MCF 10A (cell line): ENCODE data around the gene SNX21. TPM values are rescaled to one million over a fixed set of nuclear protein-coding genes. Genes with fewer than 3 reads are reported as not detected.
A peak's percentile ranks its signal among the peaks of the same experiment; 100 is the strongest.

Source experiments
- BruUV-seq: library from RNA; stranded (reverse); fragments of 400-500 nt; replicated peaks from 2 replicates; lab custom pipeline; 2021; lab: Mats Ljungman, UMichigan
- CTCF ChIA-PET: fragments of 300-600 bp; sonication (Branson Sonifier 250); formaldehyde crosslinking; extraction: SDS; loops from one replicate; lab custom pipeline; 2021; ENCODE audit warnings: antibody characterized with exemption, inconsistent platforms; lab: Yijun Ruan, JAX
- POLR2A ChIA-PET: fragments of 300-600, 350-650 bp; sonication (Branson Sonifier 250); formaldehyde crosslinking; extraction: SDS; loops from one replicate; lab custom pipeline; 2020; ENCODE audit warnings: antibody characterized with exemption, inconsistent platforms; lab: Yijun Ruan, JAX
- DNase-seq: peaks from one replicate; pipeline ENCODE4 v3.0.0-alpha.2; 2018; ENCODE audit not compliant: unreplicated experiment
- H3K27ac Mint-ChIP-seq: one replicate; pipeline ENCODE4 v1.8.0; 2022; ENCODE audit warnings: mild to moderate bottlenecking, low read depth, mixed read lengths; ENCODE audit not compliant: unreplicated experiment
- H3K27me3 Mint-ChIP-seq: one replicate; pipeline ENCODE4 v1.8.0; 2022; ENCODE audit warnings: mixed read lengths; ENCODE audit not compliant: insufficient read depth, unreplicated experiment
- H3K36me3 Mint-ChIP-seq: one replicate; pipeline ENCODE4 v1.8.0; 2022; ENCODE audit warnings: mild to moderate bottlenecking, moderate library complexity, mixed read lengths; ENCODE audit not compliant: insufficient read depth, unreplicated experiment
- H3K4me1 Mint-ChIP-seq: one replicate; pipeline ENCODE4 v1.8.0; 2022; ENCODE audit warnings: mixed read lengths; ENCODE audit not compliant: insufficient read depth, unreplicated experiment
- H3K4me3 Mint-ChIP-seq: one replicate; pipeline ENCODE4 v1.8.0; 2022; ENCODE audit warnings: mild to moderate bottlenecking, moderate library complexity, mixed read lengths; ENCODE audit not compliant: unreplicated experiment
- H3K9me3 Mint-ChIP-seq: one replicate; pipeline ENCODE4 v1.8.0; 2022; ENCODE audit warnings: mixed read lengths; ENCODE audit not compliant: unreplicated experiment
- intact Hi-C: fragments of 100-400 bp; cut with micrococcal nuclease; formaldehyde crosslinking; loops from 2 replicates; pipeline ENCODE4 v1.14.1; 2022
- total RNA-seq: library from RNA; stranded (reverse); gene quantifications from 2 replicates; pipeline ENCODE4 v1.2.3, GENCODE V29; 2022
- TF ChIP-seq, protein P1 (sequence below): fragments of 200-600 bp; IDR thresholded peaks from one replicate; pipeline ENCODE4 v1.8.0; 2022; ENCODE audit warnings: antibody characterized with exemption, mild to moderate bottlenecking; ENCODE audit not compliant: unreplicated experiment

SNX21 gene
- total RNA-seq, 1 experiment from 2014 or later, result 8.5 TPM

DNA sequence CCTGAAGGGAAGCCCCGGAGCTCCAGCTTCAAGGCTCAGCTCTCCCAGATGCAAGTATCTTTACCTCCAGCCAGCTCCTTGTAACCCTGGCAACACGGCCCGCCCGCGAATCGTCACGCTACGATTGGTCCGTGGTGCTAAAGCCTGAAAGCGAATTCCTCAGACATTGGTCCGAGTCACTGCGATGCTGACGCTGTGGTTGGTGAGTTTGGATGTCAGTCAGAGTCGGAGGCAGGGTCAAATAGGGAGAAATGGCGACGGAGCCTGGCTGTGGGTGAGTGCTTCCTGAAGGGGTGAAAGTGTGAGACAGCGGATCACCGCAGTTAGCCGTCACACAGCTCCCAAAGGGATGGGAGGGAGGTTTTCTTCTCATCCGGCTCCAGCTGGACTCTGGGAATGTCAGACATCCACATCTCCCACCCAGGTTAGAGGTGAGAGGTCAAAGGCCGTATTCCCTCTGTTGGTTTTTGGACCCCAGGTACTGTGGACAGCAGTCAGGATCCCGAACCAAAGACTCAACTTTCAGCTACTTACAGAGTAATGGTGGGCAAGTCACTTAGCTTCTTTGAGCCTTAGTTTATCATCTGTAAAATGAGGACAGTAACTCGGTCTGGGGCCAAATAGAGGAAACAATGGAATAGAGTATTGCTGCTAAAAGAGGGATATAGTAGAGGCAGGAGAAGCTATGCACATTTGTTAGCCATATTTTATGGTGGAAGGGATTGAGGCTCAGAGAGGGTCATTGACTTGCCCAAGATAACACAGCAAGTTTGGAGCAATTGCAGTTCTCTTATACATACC is 47.6 kb downstream of the SNX21 start, which contains the start of gene ZSWIM1:
Gene ZSWIM1 (plus strand): TSS at position 240 of the 801 bp plus-strand sequence. CDS start 1,366 bp downstream, outside the sequence.
- ChIA-PET POLR2A (interaction anchor here (0.5 to 4.8 kb wide), 32 partner anchors 9 to 873 kb away, joined by 3 to 74 read pairs (median 4); partner anchors contain the start of genes ACOT8, CTSA, NEURL2 and PCIF1), CTCF (interaction anchor here (0.6 to 3.0 kb wide), 14 partner anchors 10 to 106 kb away, joined by 3 to 15 read pairs (median 4); partner anchors contain the start of genes CTSA and NEURL2)
- peak; percentile 99 for DNase-seq
- Mint-ChIP-seq H3K4me1 (peaks cover 21% of the 10 kb centered on the region), H3K36me3 (peaks cover 9% of the 10 kb centered on the region), H3K27ac (peak within 1 kb of the TSS; percentile 97), H3K9me3 (no peaks in the 10 kb centered on the region), H3K4me3 (peak within 1 kb of the TSS; percentile 97), H3K27me3 (no peaks in the 10 kb centered on the region)
- intact Hi-C loops, result loop anchor here (10.0 kb wide), 1 partner anchor 46 kb away; the partner anchor contains the start of gene SNX21
- TF ChIP-seq, protein P1, sequence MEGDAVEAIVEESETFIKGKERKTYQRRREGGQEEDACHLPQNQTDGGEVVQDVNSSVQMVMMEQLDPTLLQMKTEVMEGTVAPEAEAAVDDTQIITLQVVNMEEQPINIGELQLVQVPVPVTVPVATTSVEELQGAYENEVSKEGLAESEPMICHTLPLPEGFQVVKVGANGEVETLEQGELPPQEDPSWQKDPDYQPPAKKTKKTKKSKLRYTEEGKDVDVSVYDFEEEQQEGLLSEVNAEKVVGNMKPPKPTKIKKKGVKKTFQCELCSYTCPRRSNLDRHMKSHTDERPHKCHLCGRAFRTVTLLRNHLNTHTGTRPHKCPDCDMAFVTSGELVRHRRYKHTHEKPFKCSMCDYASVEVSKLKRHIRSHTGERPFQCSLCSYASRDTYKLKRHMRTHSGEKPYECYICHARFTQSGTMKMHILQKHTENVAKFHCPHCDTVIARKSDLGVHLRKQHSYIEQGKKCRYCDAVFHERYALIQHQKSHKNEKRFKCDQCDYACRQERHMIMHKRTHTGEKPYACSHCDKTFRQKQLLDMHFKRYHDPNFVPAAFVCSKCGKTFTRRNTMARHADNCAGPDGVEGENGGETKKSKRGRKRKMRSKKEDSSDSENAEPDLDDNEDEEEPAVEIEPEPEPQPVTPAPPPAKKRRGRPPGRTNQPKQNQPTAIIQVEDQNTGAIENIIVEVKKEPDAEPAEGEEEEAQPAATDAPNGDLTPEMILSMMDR, result no peak
- TSS peak; percentile 73 for BruUV-seq

DNA sequence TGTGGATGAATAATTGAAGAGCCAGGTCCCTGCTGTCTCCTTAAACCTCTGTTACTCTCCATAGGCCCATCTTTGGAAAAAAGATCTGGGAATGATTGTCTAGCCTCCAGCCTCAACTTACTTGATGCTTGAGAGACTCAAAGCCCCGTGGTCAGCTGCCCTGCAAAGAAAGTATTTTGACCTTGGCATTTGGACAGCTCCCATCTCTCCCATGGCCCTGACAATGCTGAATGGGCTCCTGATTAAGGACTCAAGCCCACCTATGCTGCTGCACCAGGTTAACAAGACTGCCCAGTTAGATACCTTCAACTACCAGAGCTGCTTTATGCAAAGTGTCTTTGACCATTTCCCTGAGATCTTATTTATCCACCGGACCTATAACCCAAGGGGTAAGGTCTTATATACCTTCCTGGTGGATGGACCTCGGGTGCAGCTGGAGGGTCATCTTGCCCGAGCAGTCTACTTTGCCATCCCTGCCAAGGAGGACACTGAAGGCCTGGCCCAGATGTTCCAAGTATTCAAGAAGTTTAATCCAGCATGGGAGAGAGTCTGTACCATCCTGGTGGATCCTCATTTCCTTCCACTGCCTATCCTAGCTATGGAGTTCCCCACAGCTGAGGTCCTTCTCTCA is 49.0 kb downstream of the SNX21 start:
- peaks cover 11% of the 10 kb centered on the region for H3K36me3 Mint-ChIP-seq
- H3K27me3 Mint-ChIP-seq, result no peaks in the 10 kb centered on the region
- ChIA-PET POLR2A (interaction anchor here (1.3 to 4.8 kb wide), 8 partner anchors 9 to 83 kb away, joined by 3 to 74 read pairs (median 27); partner anchors contain the start of genes ACOT8, CTSA, NEURL2 and PCIF1), CTCF (interaction anchor here (0.6 to 3.0 kb wide), 8 partner anchors 9 to 105 kb away, joined by 3 to 15 read pairs (median 5); partner anchors contain the start of genes CTSA and NEURL2)
- BruUV-seq, result no TSS peak
- H3K4me1 Mint-ChIP-seq, result peaks cover 21% of the 10 kb centered on the region
- H3K27ac Mint-ChIP-seq, result no peak overlapping the region
- DNase-seq, result no peak
- intact Hi-C loops, result loop anchor here (10.0 kb wide), 1 partner anchor 48 kb away; the partner anchor contains the start of gene SNX21
- TF ChIP-seq, protein P1, result no peak
- H3K4me3 Mint-ChIP-seq, result peak overlapping the region; percentile 97
- H3K9me3 Mint-ChIP-seq, result no peaks in the 10 kb centered on the region

- Mint-ChIP-seq H3K27ac (no peak overlapping the region), H3K4me3 (no peak overlapping the region), H3K36me3 (peaks cover 11% of the 10 kb centered on the region), H3K9me3 (no peaks in the 10 kb centered on the region), H3K4me1 (peaks cover 21% of the 10 kb centered on the region), H3K27me3 (no peaks in the 10 kb centered on the region)
- TF ChIP-seq, protein P1, result no peak
- intact Hi-C loops, result loop anchor here (10.0 kb wide), 1 partner anchor 48 kb away; the partner anchor contains the start of gene SNX21
- POLR2A ChIA-PET, result interaction anchor here (3.2 to 4.8 kb wide), 4 partner anchors 9 to 52 kb away, joined by 27 to 74 read pairs (median 40); partner anchors contain the start of genes ACOT8, CTSA, NEURL2 and PCIF1
- CTCF ChIA-PET, result interaction anchor here (1.0 to 2.7 kb wide), 5 partner anchors 16 to 104 kb away, joined by 3 to 12 read pairs (median 4); no protein-coding TSS in a partner anchor
- no peak for DNase-seq
- no TSS peak for BruUV-seq
Measured at GRCh38 chr20:45883100-45883469, 49.5 kb downstream of the SNX21 start.
